ENCODE measurements around the gene EFHC1.

DNA sequence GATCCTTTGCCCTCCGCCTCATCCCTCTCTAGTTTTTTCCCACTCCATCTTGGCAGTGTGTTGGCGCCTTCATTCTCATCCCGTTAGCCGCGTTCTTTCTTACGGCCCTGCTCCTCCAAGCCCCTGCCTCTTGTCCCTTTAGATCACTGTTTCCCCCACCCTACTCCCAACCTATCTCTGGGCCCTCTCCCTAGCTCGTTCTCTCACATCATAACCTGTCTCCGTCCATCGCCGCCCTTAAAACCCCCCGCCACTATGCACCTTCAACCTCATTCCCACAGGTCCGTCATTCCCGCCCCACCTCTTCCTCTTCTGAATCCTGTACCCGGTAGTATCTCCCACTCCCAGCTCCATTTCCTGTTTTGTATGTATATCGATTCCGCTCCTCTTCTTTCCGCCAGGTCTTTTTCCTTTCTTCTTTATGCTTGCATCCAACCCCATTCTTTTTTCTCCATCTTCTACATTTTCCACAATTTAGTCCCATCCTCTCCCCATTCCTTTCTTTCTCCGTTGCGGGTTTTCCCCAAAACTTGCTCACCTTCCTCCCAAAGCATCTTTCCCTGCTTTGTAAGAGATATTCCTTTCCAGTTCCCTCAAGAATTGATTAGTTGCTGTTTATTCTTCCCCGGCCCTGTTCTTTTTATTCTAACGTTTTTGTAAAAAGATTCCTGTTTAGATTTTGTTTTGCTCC lies 671 bp downstream of the EFHC1 start:
- no peak for TF ChIP-seq CTCF (IDR thresholded peaks at IDR 0.05)
- TF ChIP-seq POLR2A (IDR thresholded peaks at IDR 0.05), result no peak

Data from thyroid gland (tissue), 4 donors.